H9 (cell line): Measurements from ENCODE around the gene CPXM2. TPM values are rescaled to one million over a fixed set of nuclear protein-coding genes. Genes with fewer than 3 reads are reported as not detected.

Experiments used
- DNase-seq: peaks from one replicate; pipeline ENCODE4 v3.0.0-alpha.2; 2017
- H2AFZ ChIP-seq: one replicate; pipeline ENCODE4 v1.6.1; 2013; ENCODE audit warnings: mild to moderate bottlenecking, low read length, control low read depth, moderate library complexity
- H2AK5ac ChIP-seq: 2 replicates; pipeline ENCODE4 v1.6.1; 2013; ENCODE audit warnings: low read length, control low read depth, mixed read lengths; ENCODE audit not compliant: insufficient read length
- H2BK120ac ChIP-seq: one replicate; pipeline ENCODE4 v1.6.1; 2013; ENCODE audit warnings: low read depth, mild to moderate bottlenecking, low read length, control low read depth, inconsistent platforms; ENCODE audit not compliant: poor library complexity, severe bottlenecking
- H2BK12ac ChIP-seq: 2 replicates; pipeline ENCODE4 v1.6.1; 2013; ENCODE audit warnings: low read length, control low read depth, mixed read lengths, low read depth; ENCODE audit not compliant: insufficient read length
- H2BK15ac ChIP-seq: 2 replicates; pipeline ENCODE4 v1.6.1; 2013; ENCODE audit warnings: low read depth, low read length, control low read depth
- H2BK20ac ChIP-seq: one replicate; pipeline ENCODE4 v1.6.1; 2013; ENCODE audit warnings: low read depth, mild to moderate bottlenecking, low read length, control low read depth, inconsistent platforms; ENCODE audit not compliant: poor library complexity, severe bottlenecking
- H2BK5ac ChIP-seq: 2 replicates; pipeline ENCODE4 v1.6.1; 2013; ENCODE audit warnings: low read length, control low read depth, mixed read lengths; ENCODE audit not compliant: insufficient read length
- H3K14ac ChIP-seq: 2 replicates; pipeline ENCODE4 v1.6.1; 2013; ENCODE audit warnings: low read length, control low read depth; ENCODE audit not compliant: insufficient read depth
- H3K18ac ChIP-seq: 2 replicates; pipeline ENCODE4 v1.6.1; 2013; ENCODE audit warnings: low read depth, mild to moderate bottlenecking, mixed read lengths, low read length, control low read depth; ENCODE audit not compliant: insufficient read length
- H3K23ac ChIP-seq: 2 replicates; pipeline ENCODE4 v1.6.1; 2013; ENCODE audit warnings: low read length, control low read depth, mixed read lengths, low read depth; ENCODE audit not compliant: insufficient read length
- H3K23me2 ChIP-seq: 2 replicates; pipeline ENCODE4 v1.6.1; 2013; ENCODE audit warnings: low read depth, mild to moderate bottlenecking, mixed read lengths, low read length, control low read depth; ENCODE audit not compliant: insufficient read length, poor library complexity, severe bottlenecking
- H3K27ac ChIP-seq: 2 replicates; pipeline ENCODE4 v1.5.1; 2013; ENCODE audit warnings: low read length, control low read depth, mixed read lengths, low read depth; ENCODE audit not compliant: insufficient read length
- H3K27me3 ChIP-seq: 2 replicates; pipeline ENCODE4 v1.6.1; 2013; ENCODE audit warnings: low read length, control low read depth, inconsistent platforms; ENCODE audit not compliant: insufficient read depth
- H3K4ac ChIP-seq: 2 replicates; pipeline ENCODE4 v1.6.1; 2013; ENCODE audit warnings: low read depth, mild to moderate bottlenecking, control low read depth, inconsistent platforms, low read length, moderate library complexity
- H3K4me1 ChIP-seq: 2 replicates; pipeline ENCODE4 v1.6.1; 2013; ENCODE audit warnings: low read length, control low read depth, inconsistent platforms; ENCODE audit not compliant: insufficient read depth
- H3K4me2 ChIP-seq: 2 replicates; pipeline ENCODE4 v1.6.1; 2013; ENCODE audit warnings: low read length, control low read depth, mixed read lengths; ENCODE audit not compliant: insufficient read length, insufficient read depth
- H3K56ac ChIP-seq: 2 replicates; pipeline ENCODE4 v1.6.1; 2013; ENCODE audit warnings: low read depth, mild to moderate bottlenecking, mixed read lengths, low read length, control low read depth; ENCODE audit not compliant: insufficient read length
- H3K79me1 ChIP-seq: 2 replicates; pipeline ENCODE4 v1.6.1; 2013; ENCODE audit warnings: low read depth, mild to moderate bottlenecking, moderate library complexity, low read length, control low read depth, inconsistent platforms; ENCODE audit not compliant: insufficient read depth, poor library complexity, severe bottlenecking
- H3K79me2 ChIP-seq: 2 replicates; pipeline ENCODE4 v1.6.1; 2013; ENCODE audit warnings: low read length, control low read depth, inconsistent platforms; ENCODE audit not compliant: insufficient read depth
- H3K9ac ChIP-seq: 2 replicates; pipeline ENCODE4 v1.6.1; 2013; ENCODE audit warnings: low read length, control low read depth, mixed read lengths; ENCODE audit not compliant: insufficient read length; ENCODE audit errors: extremely low read depth
- H3K9me3 ChIP-seq: one replicate; pipeline ENCODE4 v1.6.1; 2013; ENCODE audit warnings: low read depth, low read length, inconsistent platforms; ENCODE audit not compliant: control insufficient read depth
- H3T11ph ChIP-seq: one replicate; pipeline ENCODE4 v1.6.1; 2013; ENCODE audit warnings: mild to moderate bottlenecking, low read length, control low read depth, inconsistent platforms
- H4K20me1 ChIP-seq: one replicate; pipeline ENCODE4 v1.6.1; 2013; ENCODE audit not compliant: control insufficient read depth, insufficient read length, insufficient read depth
- H4K5ac ChIP-seq: 2 replicates; pipeline ENCODE4 v1.6.1; 2013; ENCODE audit warnings: low read depth, mild to moderate bottlenecking, mixed read lengths, low read length, control low read depth; ENCODE audit not compliant: insufficient read length
- H4K8ac ChIP-seq: replicated peaks from 2 replicates; pipeline ENCODE4 v1.6.1; 2013; ENCODE audit warnings: low read length, control low read depth, mixed read lengths, low read depth; ENCODE audit not compliant: insufficient read length
- H4K91ac ChIP-seq: 2 replicates; pipeline ENCODE4 v1.6.1; 2013; ENCODE audit warnings: low read depth, mild to moderate bottlenecking, moderate library complexity, mixed read lengths, low read length, control low read depth; ENCODE audit not compliant: insufficient read length
- H3K27ac Mint-ChIP-seq, 3 experiments: 2 replicates in 2 of 3; 3 replicates in 1 of 3; pipeline ENCODE4 v1.8.0; 2020 to 2021; ENCODE audit warnings: mixed read lengths in 3 of 3, mild to moderate bottlenecking in 1 of 3, moderate library complexity in 1 of 3
- H3K27me3 Mint-ChIP-seq: 2 replicates; pipeline ENCODE4 v1.8.0; 2021; ENCODE audit warnings: low read depth, mild to moderate bottlenecking, moderate library complexity, mixed read lengths
- H3K36me3 Mint-ChIP-seq, 3 experiments: 2 replicates in 2 of 3; 3 replicates in 1 of 3; pipeline ENCODE4 v1.8.0; 2020 to 2021; ENCODE audit warnings: low read depth in 3 of 3, mixed read lengths in 3 of 3; ENCODE audit not compliant: insufficient read depth in 1 of 3
- H3K4me1 Mint-ChIP-seq, 2 experiments: 2 replicates each; pipeline ENCODE4 v1.8.0; 2020; ENCODE audit warnings: mixed read lengths in 2 of 2
- H3K4me3 Mint-ChIP-seq, 2 experiments: 2 replicates in 1 of 2; 3 replicates in 1 of 2; pipeline ENCODE4 v1.8.0; 2020 to 2021; ENCODE audit warnings: mild to moderate bottlenecking in 2 of 2, mixed read lengths in 2 of 2, moderate library complexity in 1 of 2
- H3K9me3 Mint-ChIP-seq, 2 experiments: 2 replicates in 1 of 2; 3 replicates in 1 of 2; pipeline ENCODE4 v1.8.0; 2020; ENCODE audit warnings: mild to moderate bottlenecking in 2 of 2, mixed read lengths in 2 of 2, moderate library complexity in 1 of 2
- WGBS: extraction: QIAGEN DNeasy Blood & Tissue Kit; methylation state at CpG from one replicate; pipeline ENCODE4 v1.1.7; 2013; ENCODE audit warnings: missing lambda C conversion rate, low lambda C conversion rate, mixed read lengths; ENCODE audit not compliant: insufficient read length; ENCODE audit errors: extremely low coverage; 5-methylcytosine and 5-hydroxymethylcytosine counted together
- total RNA-seq: library from RNA; stranded (reverse); gene quantifications from 2 replicates; pipeline ENCODE4 v1.2.1, GENCODE V29; 2021
- TF ChIP-seq, protein P1 (sequence below): fragments of 200-600 bp; sonication (generic); conservative IDR thresholded peaks from 3 replicates; pipeline ENCODE4 v1.8.0; 2021; ENCODE audit warnings: antibody characterized with exemption, mild to moderate bottlenecking

CPXM2 gene
- total RNA-seq, 1 experiment from 2014 or later: 1.7 TPM

DNA sequence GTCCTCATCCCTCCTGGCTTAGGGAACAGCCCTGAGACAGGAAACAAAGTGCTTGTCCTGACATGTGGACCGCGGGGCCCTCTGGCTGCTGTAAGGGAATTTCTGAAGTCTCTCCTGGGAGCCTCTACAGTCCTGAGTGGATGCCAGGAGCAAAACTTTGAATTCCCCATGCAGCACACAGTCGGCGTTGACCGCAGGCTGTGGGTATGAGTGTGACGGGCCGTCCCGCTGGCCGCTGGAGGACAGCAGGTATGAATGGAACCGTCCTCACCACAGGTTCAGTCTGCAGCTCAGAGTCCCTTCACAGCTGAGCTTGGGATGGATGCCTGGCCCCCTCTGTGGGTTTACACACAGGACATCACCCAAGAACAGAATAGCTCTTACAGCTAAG lies 130.6 kb downstream of the CPXM2 start:
- no peak overlapping the region for H3K9ac ChIP-seq
- no peak overlapping the region for H2BK120ac ChIP-seq
- no peak overlapping the region for H2BK5ac ChIP-seq
- H3K4me1 ChIP-seq: 0 out of 2 replicates have a peak, but pooled peaks cover 7% of the 10 kb centered on the region
- no peak overlapping the region for H2BK20ac ChIP-seq
- no peak overlapping the region for H4K8ac ChIP-seq
- no peak overlapping the region for H3K27ac ChIP-seq
- no peak overlapping the region for H3K18ac ChIP-seq
- Mint-ChIP-seq H3K4me3 (no peak overlapping the region), H3K27me3 (no peaks in the 10 kb centered on the region; the same call in 1 of the 2 replicates), H3K36me3 (no peaks in the 10 kb centered on the region), H3K4me1 (peaks cover 15 to 17% of the 10 kb centered on the region in 2 experiments), H3K27ac (no peak overlapping the region), H3K9me3 (no peaks in the 10 kb centered on the region)
- no peak overlapping the region for H4K91ac ChIP-seq
- H3K23me2 ChIP-seq: no peaks in the 10 kb centered on the region
- H2BK15ac ChIP-seq: no peak overlapping the region
- H3K79me2 ChIP-seq: no peaks in the 10 kb centered on the region
- H3K4me2 ChIP-seq: no peak overlapping the region
- H4K5ac ChIP-seq: no peak overlapping the region
- H2AFZ ChIP-seq: no peak overlapping the region
- no peaks in the 10 kb centered on the region for H3K27me3 ChIP-seq
- TF ChIP-seq, protein P1, sequence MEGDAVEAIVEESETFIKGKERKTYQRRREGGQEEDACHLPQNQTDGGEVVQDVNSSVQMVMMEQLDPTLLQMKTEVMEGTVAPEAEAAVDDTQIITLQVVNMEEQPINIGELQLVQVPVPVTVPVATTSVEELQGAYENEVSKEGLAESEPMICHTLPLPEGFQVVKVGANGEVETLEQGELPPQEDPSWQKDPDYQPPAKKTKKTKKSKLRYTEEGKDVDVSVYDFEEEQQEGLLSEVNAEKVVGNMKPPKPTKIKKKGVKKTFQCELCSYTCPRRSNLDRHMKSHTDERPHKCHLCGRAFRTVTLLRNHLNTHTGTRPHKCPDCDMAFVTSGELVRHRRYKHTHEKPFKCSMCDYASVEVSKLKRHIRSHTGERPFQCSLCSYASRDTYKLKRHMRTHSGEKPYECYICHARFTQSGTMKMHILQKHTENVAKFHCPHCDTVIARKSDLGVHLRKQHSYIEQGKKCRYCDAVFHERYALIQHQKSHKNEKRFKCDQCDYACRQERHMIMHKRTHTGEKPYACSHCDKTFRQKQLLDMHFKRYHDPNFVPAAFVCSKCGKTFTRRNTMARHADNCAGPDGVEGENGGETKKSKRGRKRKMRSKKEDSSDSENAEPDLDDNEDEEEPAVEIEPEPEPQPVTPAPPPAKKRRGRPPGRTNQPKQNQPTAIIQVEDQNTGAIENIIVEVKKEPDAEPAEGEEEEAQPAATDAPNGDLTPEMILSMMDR: no peak
- no peaks in the 10 kb centered on the region for H4K20me1 ChIP-seq
- no peak overlapping the region for H3T11ph ChIP-seq
- H2AK5ac ChIP-seq: no peak overlapping the region
- H3K4ac ChIP-seq: no peak overlapping the region
- H3K14ac ChIP-seq: no peak overlapping the region
- H2BK12ac ChIP-seq: no peak overlapping the region
- DNase-seq: no peak
- WGBS: no CpG with 5 or more reads among the region's 10 CpGs
- H3K23ac ChIP-seq: no peak overlapping the region
- no peak overlapping the region for H3K56ac ChIP-seq
- H3K9me3 ChIP-seq: no peaks in the 10 kb centered on the region
- H3K79me1 ChIP-seq: no peaks in the 10 kb centered on the region
